ENCODE data around the gene FREM2.

FREM2 gene

DNA sequence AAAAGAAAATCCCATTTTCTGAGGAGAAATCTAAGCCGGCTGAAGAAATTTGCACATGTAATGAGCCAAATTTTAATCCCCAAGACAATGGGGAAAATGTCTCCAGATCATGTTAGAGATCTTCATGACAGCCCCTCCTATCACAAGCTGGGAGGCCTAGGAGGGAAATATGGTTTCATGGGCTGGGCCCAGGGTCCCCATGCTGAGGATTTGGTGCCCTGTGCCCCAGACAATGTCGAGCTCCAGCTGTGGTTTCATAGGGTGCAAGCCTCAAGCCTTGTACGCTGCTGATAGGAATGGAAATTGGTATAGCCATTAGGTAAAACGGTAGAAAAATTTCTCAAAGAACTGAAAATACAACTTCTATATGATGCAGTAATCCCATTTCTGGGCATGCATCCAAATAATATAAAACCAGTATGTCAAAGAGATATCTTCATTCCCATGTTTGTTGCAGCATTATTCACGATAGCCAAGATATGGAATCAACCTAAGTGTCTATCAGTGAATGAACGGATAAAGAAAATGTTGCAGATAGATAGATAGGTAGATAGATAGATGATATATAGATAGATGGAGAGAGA is 19.3 kb upstream of the FREM2 start:
- H2AFZ ChIP-seq (ENCODE audit: low read length) = no peak overlapping the region
- no peaks in the 10 kb centered on the region for H3K36me3 ChIP-seq (replicated peaks; ENCODE audit: insufficient read depth, low read length)
- H3F3A ChIP-seq (ENCODE audit: insufficient read depth, low read length) = no peaks in the 10 kb centered on the region
- H3K9me2 ChIP-seq (replicated peaks; ENCODE audit: insufficient read depth, low read length) = no peaks in the 10 kb centered on the region
- H3K4me3 ChIP-seq (ENCODE audit: low read length) = no peak overlapping the region
- no peak overlapping the region for H3K4me2 ChIP-seq (ENCODE audit: low read depth, low read length)
- H3K79me2 ChIP-seq (ENCODE audit: low read length) = no peaks in the 10 kb centered on the region
- TF ChIP-seq, protein P1, sequence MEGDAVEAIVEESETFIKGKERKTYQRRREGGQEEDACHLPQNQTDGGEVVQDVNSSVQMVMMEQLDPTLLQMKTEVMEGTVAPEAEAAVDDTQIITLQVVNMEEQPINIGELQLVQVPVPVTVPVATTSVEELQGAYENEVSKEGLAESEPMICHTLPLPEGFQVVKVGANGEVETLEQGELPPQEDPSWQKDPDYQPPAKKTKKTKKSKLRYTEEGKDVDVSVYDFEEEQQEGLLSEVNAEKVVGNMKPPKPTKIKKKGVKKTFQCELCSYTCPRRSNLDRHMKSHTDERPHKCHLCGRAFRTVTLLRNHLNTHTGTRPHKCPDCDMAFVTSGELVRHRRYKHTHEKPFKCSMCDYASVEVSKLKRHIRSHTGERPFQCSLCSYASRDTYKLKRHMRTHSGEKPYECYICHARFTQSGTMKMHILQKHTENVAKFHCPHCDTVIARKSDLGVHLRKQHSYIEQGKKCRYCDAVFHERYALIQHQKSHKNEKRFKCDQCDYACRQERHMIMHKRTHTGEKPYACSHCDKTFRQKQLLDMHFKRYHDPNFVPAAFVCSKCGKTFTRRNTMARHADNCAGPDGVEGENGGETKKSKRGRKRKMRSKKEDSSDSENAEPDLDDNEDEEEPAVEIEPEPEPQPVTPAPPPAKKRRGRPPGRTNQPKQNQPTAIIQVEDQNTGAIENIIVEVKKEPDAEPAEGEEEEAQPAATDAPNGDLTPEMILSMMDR (IDR thresholded peaks at IDR 0.05; ENCODE audit: low read length) = no peak
- TF ChIP-seq EZH2 (optimal IDR thresholded peaks at IDR 0.05; ENCODE audit: low read depth, low read length) = no peak
- TF ChIP-seq EZH2phosphoT487 (IDR thresholded peaks at IDR 0.05; ENCODE audit: low read length) = no peak
- H3K27me3 ChIP-seq (replicated peaks; ENCODE audit: insufficient read depth, low read length) = no peaks in the 10 kb centered on the region
- DNase-seq = no peak
- H3K9ac ChIP-seq (ENCODE audit: low read length) = no peak overlapping the region
- H4K20me1 ChIP-seq (ENCODE audit: insufficient read depth, low read length) = no peaks in the 10 kb centered on the region
- H3K27ac ChIP-seq (ENCODE audit: low read length) = no peak overlapping the region
- no peaks in the 10 kb centered on the region for H3K4me1 ChIP-seq (ENCODE audit: low read length)
- no peaks in the 10 kb centered on the region for H3K9me3 ChIP-seq (replicated peaks; ENCODE audit: insufficient read depth, low read length)

DNA sequence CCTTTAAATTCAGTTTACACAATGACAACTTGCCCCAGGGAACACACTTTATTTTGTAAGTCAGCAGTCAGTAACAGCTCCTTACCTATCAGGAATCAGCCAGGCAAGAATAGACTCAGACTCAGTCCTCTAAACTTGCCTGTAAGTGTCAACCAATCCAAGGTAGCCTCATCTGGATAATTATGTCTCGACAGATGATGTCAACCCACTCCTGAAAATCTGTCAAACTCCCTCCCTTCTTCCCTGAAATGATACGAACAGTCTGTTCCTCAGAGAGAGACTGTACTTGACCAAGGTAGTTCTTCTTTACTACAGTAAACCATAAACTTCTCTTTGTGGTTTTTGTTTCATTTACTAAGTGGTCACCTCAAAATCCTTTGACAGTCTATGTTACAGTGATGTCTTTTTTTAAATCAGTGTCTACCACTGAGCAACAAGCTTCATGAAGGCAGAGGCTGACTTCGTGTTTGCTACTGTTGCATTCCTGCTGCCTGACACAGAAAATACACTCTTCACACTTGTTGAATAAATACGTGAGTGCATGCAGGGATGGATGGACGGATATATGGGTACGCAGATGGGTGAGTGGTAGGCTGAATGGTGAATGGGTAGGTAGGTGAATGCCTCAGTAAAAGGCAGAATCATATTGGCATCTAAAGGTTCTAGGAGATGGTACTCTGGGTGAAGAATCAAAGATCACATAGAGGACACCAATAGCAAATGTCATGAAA is 17.5 kb upstream of the FREM2 start:
- no peaks in the 10 kb centered on the region for H3K4me1 ChIP-seq (ENCODE audit: low read length)

DNA sequence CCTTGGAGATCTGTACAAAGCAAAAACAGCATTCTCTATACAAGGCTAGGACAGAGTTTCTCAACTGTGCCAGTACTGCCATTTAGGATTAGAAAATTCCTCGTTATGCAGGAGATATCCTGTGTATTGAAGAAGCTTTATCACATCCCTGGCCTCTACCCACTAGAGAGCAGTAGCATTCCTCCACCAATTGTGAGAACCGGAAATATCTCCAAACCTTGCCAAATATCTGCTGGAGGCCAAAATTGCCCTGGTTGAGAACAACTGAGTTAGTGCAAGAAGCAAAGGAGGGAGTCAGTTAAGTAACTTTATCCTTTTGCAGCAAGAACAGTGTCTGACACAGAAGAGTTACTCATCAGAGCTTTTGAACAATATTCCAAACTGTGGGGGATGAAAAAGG is 16.2 kb upstream of the FREM2 start:
- Histone ChIP-seq H3K36me3 (replicated peaks; ENCODE audit: insufficient read depth, low read length) (no peaks in the 10 kb centered on the region), H3K4me3 (ENCODE audit: low read length) (no peak overlapping the region), H3K27me3 (replicated peaks; ENCODE audit: insufficient read depth, low read length) (no peaks in the 10 kb centered on the region), H3K27ac (ENCODE audit: low read length) (no peak overlapping the region), H3K9ac (ENCODE audit: low read length) (no peak overlapping the region), H3F3A (ENCODE audit: insufficient read depth, low read length) (no peaks in the 10 kb centered on the region), H3K9me2 (replicated peaks; ENCODE audit: insufficient read depth, low read length) (no peaks in the 10 kb centered on the region), H4K20me1 (ENCODE audit: insufficient read depth, low read length) (no peaks in the 10 kb centered on the region), H3K4me1 (ENCODE audit: low read length) (no peaks in the 10 kb centered on the region), H3K79me2 (ENCODE audit: low read length) (no peaks in the 10 kb centered on the region), H3K4me2 (ENCODE audit: low read depth, low read length) (no peak overlapping the region), H2AFZ (ENCODE audit: low read length) (no peak overlapping the region), H3K9me3 (replicated peaks; ENCODE audit: insufficient read depth, low read length) (no peaks in the 10 kb centered on the region)
- DNase-seq = no peak
- TF ChIP-seq, protein P1 (IDR thresholded peaks at IDR 0.05; ENCODE audit: low read length) = no peak
- no peak for TF ChIP-seq EZH2 (optimal IDR thresholded peaks at IDR 0.05; ENCODE audit: low read depth, low read length)
- no peak for TF ChIP-seq EZH2phosphoT487 (IDR thresholded peaks at IDR 0.05; ENCODE audit: low read length)

More for the DNA sequence above, 17.5 kb upstream of the FREM2 start:
- Histone ChIP-seq H3K4me2 (ENCODE audit: low read depth, low read length) (no peak overlapping the region), H3K9me2 (replicated peaks; ENCODE audit: insufficient read depth, low read length) (no peaks in the 10 kb centered on the region), H2AFZ (ENCODE audit: low read length) (no peak overlapping the region), H3K27ac (ENCODE audit: low read length) (no peak overlapping the region), H3K36me3 (replicated peaks; ENCODE audit: insufficient read depth, low read length) (no peaks in the 10 kb centered on the region), H3K79me2 (ENCODE audit: low read length) (no peaks in the 10 kb centered on the region), H3F3A (ENCODE audit: insufficient read depth, low read length) (no peaks in the 10 kb centered on the region), H3K9ac (ENCODE audit: low read length) (no peak overlapping the region), H3K27me3 (replicated peaks; ENCODE audit: insufficient read depth, low read length) (no peaks in the 10 kb centered on the region), H3K9me3 (replicated peaks; ENCODE audit: insufficient read depth, low read length) (no peaks in the 10 kb centered on the region), H4K20me1 (ENCODE audit: insufficient read depth, low read length) (no peaks in the 10 kb centered on the region), H3K4me3 (ENCODE audit: low read length) (no peak overlapping the region)
- TF ChIP-seq EZH2phosphoT487 (IDR thresholded peaks at IDR 0.05; ENCODE audit: low read length) = no peak
- no peak for TF ChIP-seq EZH2 (optimal IDR thresholded peaks at IDR 0.05; ENCODE audit: low read depth, low read length)
- TF ChIP-seq, protein P1 (IDR thresholded peaks at IDR 0.05; ENCODE audit: low read length) = no peak
- DNase-seq = no peak

Measured in MM.1S (cell line).